GM18526 (cell line): ENCODE measurements around the gene DPYSL5.

Experiments
- POLR2A ChIP-seq: IDR thresholded peaks from 3 replicates; pipeline ENCODE4 v1.6.1; 2011; ENCODE audit not compliant: insufficient read length; ENCODE audit errors: extremely low read depth

The DPYSL5 gene

GRCh38 chr2:26838121-26838906, 9.6 kb upstream of the DPYSL5 start:
- TF ChIP-seq POLR2A: no peak

GRCh38 chr2:26840937-26841610, 6.9 kb upstream of the DPYSL5 start:
- TF ChIP-seq POLR2A: no peak

- TF ChIP-seq POLR2A: no peak
These were observed 4.9 kb upstream of the DPYSL5 start for GRCh38 chr2:26843041-26843440.

- TF ChIP-seq POLR2A: no peak
These were observed 2.9 kb upstream of the DPYSL5 start for GRCh38 chr2:26845021-26845420.

GRCh38 chr2:26846334-26847306, 1.3 kb upstream of the DPYSL5 start:
- TF ChIP-seq POLR2A: no peak

GRCh38 chr2:26847307-26847654, 651 bp upstream of the DPYSL5 start:
- TF ChIP-seq POLR2A: no peak

GRCh38 chr2:26848336-26849055, 564 bp downstream of the DPYSL5 start:
- TF ChIP-seq POLR2A: no peak

GRCh38 chr2:26849056-26849999, 1.4 kb downstream of the DPYSL5 start:
- TF ChIP-seq POLR2A: no peak

- no peak for TF ChIP-seq POLR2A
These were observed 2.1 kb downstream of the DPYSL5 start for GRCh38 chr2:26850000-26850431.

GRCh38 chr2:26850505-26850904, 2.6 kb downstream of the DPYSL5 start:
- no peak for TF ChIP-seq POLR2A

GRCh38 chr2:26852405-26853306, 4.7 kb downstream of the DPYSL5 start:
- TF ChIP-seq POLR2A: no peak

GRCh38 chr2:26853751-26854150, 5.8 kb downstream of the DPYSL5 start:
- TF ChIP-seq POLR2A: no peak
